Cortex of kidney (tissue), 1 donor: Measurements from ENCODE around the gene EPX.

ENCODE experiments used
- DNase-seq: peaks from one replicate; lab custom pipeline; 2025; lab: John Stamatoyannopoulos, UW

The EPX gene

GRCh38 chr17:58184986-58185761, 7.4 kb upstream of the EPX start:
- no peak for DNase-seq

- DNase-seq, result no peak
These were observed 5.9 kb upstream of the EPX start for GRCh38 chr17:58186591-58186990.

DNA sequence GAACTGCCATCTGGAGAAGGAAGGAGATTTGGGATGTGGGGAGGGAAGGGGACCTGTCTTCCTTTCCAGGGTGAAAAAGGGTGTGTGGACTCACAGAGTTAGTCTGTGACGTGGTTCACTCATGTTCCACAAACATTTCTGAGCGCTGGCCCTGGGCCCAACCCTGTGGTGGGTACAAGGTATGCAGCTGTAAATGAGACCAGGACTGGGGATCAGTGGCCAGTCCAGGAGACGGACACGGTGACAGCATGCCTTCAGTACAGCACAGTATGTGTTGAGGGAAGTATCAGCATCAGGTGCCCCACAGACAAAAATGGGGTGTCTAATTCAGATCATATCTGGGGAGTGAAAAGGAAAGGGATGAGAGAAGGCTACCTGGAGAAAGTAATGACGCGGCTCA, 5.5 kb upstream of the EPX start:
- no peak for DNase-seq

DNA sequence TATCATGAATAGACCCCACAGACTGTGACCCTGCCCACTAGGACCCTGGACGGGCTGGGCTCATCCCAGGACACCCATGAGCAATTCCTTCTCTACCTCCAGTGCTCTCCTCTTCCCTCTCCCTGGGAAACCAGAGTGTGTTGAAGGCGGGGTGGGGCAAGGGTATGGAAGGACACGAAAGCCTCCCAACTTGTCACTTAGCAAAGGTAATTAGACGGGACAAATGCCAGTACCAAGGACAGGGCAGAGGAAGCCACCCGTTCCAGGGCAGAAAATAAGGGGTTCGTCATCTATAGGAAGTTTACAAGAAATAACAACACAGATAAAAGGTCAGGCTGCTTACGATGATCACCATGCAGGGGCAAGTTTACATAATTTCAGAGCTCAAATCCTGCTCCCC, 4.9 kb upstream of the EPX start:
- no peak for DNase-seq

DNA sequence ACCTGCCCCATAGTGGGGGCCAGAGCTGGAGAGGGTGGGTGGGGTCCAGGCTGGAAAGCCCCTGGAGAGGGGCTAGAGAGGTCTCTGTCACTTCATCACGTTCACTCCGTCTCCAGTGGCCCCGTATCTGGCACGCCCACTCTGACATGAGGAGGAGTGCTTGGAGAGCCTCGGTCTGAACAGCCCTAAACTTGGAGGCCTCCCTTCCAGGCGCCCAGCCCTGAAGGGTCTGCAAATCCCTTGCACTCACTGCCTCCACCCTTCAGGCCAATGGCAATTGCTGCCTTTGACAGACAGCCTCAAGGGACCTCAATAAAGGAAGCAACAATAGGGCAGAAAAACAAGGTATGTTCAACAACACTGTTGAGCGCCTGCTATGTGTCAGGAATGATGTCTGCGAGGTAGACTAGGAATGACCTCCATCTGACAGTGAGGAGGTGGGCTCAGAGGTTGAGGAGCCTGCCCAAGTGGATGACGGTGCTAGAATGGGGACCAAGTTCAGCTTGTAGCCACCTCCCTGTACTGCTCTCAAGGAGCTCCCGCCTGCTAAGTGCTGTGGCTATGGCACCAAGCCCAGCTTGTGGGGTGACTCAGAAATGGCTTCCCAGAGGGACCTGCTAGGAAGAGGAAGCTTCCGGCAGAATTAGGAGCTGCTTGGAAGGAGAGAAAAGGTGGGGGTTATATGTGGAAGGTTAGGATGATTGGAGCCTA, 2.9 kb upstream of the EPX start:
- DNase-seq, result no peak

DNA sequence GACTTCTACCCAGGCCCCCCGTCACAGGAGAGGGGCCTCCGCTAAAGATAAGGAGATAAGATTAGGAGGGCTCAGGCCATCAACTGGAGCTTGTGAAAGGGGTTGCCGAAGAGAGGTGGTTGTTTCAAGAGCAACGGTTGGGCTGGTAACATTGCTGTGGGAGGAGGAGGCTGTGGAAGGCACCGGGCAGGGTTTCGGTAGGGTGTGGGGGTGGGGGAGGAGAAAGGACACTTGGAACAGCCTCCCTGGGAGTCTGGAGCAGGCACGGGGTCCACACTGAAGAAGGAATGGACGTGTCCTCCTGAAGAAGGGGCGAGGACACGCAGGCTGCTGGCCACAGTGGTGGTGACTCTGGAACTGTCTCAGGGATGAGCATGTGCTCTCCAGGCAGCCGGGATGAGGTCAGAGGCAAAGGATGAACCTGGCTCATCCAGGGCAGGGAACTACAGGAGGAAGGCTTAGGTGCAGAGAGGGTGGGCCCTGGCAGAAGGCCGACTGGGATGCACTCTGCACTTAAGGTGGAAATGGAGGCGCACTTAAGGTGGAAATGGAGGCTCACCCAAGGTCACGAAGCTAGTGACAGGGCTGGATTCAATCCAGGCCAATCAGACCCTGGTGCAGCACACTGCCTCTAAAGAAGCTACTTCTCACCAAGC, 1.2 kb upstream of the EPX start:
- no peak for DNase-seq

GRCh38 chr17:58193641-58194255, 1.2 kb downstream of the EPX start:
- DNase-seq, result no peak

- no peak for DNase-seq
These were observed 3.1 kb downstream of the EPX start for GRCh38 chr17:58195518-58196123.

- no peak for DNase-seq
These were observed 4.1 kb downstream of the EPX start for GRCh38 chr17:58196610-58197009.

- DNase-seq, result no peak
These were observed 7.6 kb downstream of the EPX start for GRCh38 chr17:58200024-58200633.

- DNase-seq, result no peak
These were observed 10.3 kb downstream of the EPX start for GRCh38 chr17:58202859-58203258.

DNA sequence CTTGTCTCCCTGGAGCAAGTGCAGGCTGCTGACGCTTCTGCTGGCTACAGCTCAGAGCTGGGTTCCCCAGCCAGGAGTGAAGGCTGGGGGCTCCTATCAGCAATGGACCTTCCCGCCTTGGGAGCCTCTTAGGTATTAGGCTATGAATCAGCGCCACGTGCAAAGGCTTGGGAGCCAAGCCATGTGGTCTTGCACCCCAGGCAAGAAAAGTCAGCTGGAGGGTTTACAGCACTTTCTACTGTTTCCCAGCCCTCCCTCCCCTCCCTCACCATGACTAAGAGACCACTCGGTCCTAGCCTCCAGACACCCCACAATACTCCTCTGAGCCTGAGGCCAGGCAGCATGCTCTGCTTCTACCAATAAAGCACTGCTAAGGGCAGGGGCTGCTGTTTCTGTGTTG, 12.3 kb downstream of the EPX start:
- DNase-seq, result no peak

- DNase-seq, result no peak
These were observed 13.4 kb downstream of the EPX start for GRCh38 chr17:58205936-58206335.

DNA sequence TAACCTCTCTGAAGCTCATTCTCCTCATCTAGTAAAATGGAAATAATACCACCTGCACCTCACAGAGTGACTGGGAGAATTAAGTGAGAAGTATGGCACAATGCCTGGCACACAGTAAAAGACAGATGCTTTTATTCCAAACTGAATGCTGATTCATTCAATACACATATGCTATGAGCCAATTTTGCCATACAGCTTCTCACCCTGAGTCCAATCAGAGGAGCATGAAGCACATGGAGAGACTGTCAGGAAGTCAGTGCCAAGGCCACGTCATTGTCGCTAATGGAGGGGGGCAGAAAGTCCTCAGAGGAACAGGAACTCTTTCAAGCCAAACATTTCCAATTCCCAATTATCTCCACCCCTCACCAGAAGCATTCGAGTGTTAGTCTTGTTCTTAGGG, 14.9 kb downstream of the EPX start:
- no peak for DNase-seq

GRCh38 chr17:58208344-58208743, 15.8 kb downstream of the EPX start:
- DNase-seq, result no peak

DNA sequence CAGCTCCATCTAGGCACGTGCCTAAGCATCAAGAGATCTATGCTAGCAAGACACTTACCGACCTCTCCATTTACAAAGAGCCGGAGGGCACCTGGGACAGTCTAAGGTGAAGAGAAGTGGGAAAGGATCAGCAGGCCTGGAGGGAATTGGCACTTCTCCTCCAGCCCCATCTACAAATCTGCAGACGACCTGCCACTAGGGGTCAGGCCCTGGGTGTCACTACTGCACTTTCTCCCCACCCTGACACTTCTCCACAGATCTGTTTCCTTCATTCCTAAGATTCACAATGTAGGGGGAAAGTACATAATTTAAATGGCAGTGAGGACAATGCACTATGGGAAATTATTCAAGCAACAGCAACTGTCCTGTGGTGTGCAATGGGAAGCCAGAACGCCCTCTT, 18.4 kb downstream of the EPX start:
- DNase-seq, result no peak

DNA sequence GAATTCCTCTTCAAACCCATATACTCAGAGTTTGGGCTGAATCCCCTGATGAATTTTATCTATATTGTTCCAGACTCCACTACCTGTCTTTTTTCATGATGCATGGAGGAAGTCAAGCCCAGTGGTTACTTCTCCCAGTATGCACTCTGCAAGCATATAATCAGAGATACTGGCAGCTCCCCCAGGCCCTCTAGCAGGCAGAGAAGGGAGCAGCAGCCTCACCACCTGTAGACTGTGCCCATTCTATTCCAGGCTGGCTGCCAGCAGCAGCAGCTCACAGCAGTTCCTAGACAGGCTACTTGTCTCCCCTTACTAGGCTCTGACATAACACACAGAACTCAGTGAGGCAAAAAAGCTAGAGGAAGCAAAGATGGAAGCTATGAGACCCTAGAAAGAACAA, 23.2 kb downstream of the EPX start:
- no peak for DNase-seq

DNA sequence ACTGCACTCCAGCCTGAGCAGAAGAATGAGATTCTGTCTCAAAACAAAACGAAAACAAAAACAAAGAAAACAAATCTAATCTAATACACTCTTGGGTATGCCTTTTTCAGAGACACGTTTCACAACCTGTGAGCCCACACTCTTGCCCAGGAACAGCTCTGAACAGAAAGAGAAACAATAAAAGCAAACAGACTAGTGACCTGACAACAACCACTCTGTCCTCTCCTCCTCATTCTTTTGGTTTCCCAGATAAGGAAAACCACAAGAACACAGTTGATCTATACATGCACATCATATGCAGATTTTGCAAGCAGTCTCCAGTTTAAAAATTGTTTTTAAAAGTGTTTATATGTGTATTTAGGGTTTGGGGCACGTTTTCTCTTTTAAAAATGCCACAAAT, 25.2 kb downstream of the EPX start:
- no peak for DNase-seq

- peak; percentile 98 for DNase-seq
These were observed 26.7 kb downstream of the EPX start, which contains the start of gene MKS1 for GRCh38 chr17:58219007-58219788. TSS of gene MKS1 (minus strand) at chr17:58219255. CDS start at chr17:58219230, 25 bp downstream.

GRCh38 chr17:58219789-58220183, 27.3 kb downstream of the EPX start:
- no peak for DNase-seq

- no peak for DNase-seq
These were observed 31.8 kb downstream of the EPX start for GRCh38 chr17:58224315-58224714.
